Measurements from ENCODE around the gene RAB35.
A peak's percentile ranks its signal among the peaks of the same experiment; 100 is the strongest.

RAB35 gene

GRCh38 chr12:120116441-120116791, at the start of gene RAB35:
RAB35 (minus strand) TSS chr12:120116753; CDS start chr12:120116650, 103 bp downstream.
- DNase-seq, result no peak

GRCh38 chr12:120164293-120164692, 47.7 kb upstream of the RAB35 start:
- DNase-seq, result no peak

GRCh38 chr12:120162763-120163162, 46.2 kb upstream of the RAB35 start:
- no peak for DNase-seq

- DNase-seq, result no peak
Measured at GRCh38 chr12:120161852-120162251, 45.3 kb upstream of the RAB35 start.

GRCh38 chr12:120159509-120160237, 43.1 kb upstream of the RAB35 start:
- DNase-seq, result no peak

- no peak for DNase-seq
Measured at GRCh38 chr12:120158351-120158750, 41.8 kb upstream of the RAB35 start.

- DNase-seq, result no peak
Measured at GRCh38 chr12:120157678-120158077, 41.1 kb upstream of the RAB35 start.

GRCh38 chr12:120156315-120157259, 40.0 kb upstream of the RAB35 start:
- no peak for DNase-seq

GRCh38 chr12:120155072-120155471, 38.5 kb upstream of the RAB35 start:
- DNase-seq, result no peak

- no peak for DNase-seq
Measured at GRCh38 chr12:120150919-120151525, 34.5 kb upstream of the RAB35 start.

GRCh38 chr12:120148011-120148410, 31.5 kb upstream of the RAB35 start:
- DNase-seq, result no peak

GRCh38 chr12:120145164-120145563, 28.6 kb upstream of the RAB35 start:
- no peak for DNase-seq

- no peak for DNase-seq
Measured at GRCh38 chr12:120144215-120144614, 27.7 kb upstream of the RAB35 start.

- DNase-seq, result no peak
Measured at GRCh38 chr12:120142231-120142877, 25.8 kb upstream of the RAB35 start.

- peak; percentile 83 for DNase-seq
Measured at GRCh38 chr12:120141336-120141735, 24.8 kb upstream of the RAB35 start.

- no peak for DNase-seq
Measured at GRCh38 chr12:120140603-120141002, 24.1 kb upstream of the RAB35 start.

GRCh38 chr12:120139958-120140357, 23.4 kb upstream of the RAB35 start:
- DNase-seq, result no peak

GRCh38 chr12:120138366-120138765, 21.8 kb upstream of the RAB35 start:
- DNase-seq, result no peak

- DNase-seq, result no peak
Measured at GRCh38 chr12:120137833-120138232, 21.3 kb upstream of the RAB35 start.

- no peak for DNase-seq
Measured at GRCh38 chr12:120136093-120136770, 19.7 kb upstream of the RAB35 start.

- DNase-seq, result no peak
Measured at GRCh38 chr12:120134307-120134980, 17.9 kb upstream of the RAB35 start.

- no peak for DNase-seq
Measured at GRCh38 chr12:120132863-120133385, 16.4 kb upstream of the RAB35 start.
